ENCODE measurements around the gene LRRC9.

DNA sequence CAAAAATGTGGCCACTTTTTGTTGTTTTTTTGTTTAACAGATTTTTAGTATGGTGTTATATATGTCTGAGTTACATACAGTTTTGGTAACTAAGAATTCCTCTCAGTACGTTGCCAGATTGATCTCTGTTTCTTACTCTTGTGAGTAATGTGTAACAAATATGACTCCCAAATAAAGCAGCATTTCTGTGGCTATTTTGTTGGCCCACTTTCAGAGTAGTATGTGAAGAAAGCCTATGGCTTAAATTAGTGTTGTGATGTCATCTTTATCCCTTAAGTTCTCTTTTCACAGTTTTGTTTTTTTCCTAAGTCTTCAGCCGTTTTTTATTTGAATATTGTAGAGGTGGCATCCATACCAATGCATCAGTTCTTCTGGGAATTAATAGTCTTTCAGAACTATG is 182.4 kb downstream of the LRRC9 start:
- TF ChIP-seq, protein P1, sequence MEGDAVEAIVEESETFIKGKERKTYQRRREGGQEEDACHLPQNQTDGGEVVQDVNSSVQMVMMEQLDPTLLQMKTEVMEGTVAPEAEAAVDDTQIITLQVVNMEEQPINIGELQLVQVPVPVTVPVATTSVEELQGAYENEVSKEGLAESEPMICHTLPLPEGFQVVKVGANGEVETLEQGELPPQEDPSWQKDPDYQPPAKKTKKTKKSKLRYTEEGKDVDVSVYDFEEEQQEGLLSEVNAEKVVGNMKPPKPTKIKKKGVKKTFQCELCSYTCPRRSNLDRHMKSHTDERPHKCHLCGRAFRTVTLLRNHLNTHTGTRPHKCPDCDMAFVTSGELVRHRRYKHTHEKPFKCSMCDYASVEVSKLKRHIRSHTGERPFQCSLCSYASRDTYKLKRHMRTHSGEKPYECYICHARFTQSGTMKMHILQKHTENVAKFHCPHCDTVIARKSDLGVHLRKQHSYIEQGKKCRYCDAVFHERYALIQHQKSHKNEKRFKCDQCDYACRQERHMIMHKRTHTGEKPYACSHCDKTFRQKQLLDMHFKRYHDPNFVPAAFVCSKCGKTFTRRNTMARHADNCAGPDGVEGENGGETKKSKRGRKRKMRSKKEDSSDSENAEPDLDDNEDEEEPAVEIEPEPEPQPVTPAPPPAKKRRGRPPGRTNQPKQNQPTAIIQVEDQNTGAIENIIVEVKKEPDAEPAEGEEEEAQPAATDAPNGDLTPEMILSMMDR (IDR thresholded peaks at IDR 0.05) = no peak
- no peak for TF ChIP-seq POLR2A (IDR thresholded peaks at IDR 0.05)

All from heart left ventricle (tissue), 13 donors.